Measurements from ENCODE around the gene INTU. TPM values are rescaled to one million over a fixed set of nuclear protein-coding genes. Genes with fewer than 3 reads are reported as not detected.

INTU gene
- polyA plus RNA-seq = 10.2 and 10.6 TPM in 2 replicates

DNA sequence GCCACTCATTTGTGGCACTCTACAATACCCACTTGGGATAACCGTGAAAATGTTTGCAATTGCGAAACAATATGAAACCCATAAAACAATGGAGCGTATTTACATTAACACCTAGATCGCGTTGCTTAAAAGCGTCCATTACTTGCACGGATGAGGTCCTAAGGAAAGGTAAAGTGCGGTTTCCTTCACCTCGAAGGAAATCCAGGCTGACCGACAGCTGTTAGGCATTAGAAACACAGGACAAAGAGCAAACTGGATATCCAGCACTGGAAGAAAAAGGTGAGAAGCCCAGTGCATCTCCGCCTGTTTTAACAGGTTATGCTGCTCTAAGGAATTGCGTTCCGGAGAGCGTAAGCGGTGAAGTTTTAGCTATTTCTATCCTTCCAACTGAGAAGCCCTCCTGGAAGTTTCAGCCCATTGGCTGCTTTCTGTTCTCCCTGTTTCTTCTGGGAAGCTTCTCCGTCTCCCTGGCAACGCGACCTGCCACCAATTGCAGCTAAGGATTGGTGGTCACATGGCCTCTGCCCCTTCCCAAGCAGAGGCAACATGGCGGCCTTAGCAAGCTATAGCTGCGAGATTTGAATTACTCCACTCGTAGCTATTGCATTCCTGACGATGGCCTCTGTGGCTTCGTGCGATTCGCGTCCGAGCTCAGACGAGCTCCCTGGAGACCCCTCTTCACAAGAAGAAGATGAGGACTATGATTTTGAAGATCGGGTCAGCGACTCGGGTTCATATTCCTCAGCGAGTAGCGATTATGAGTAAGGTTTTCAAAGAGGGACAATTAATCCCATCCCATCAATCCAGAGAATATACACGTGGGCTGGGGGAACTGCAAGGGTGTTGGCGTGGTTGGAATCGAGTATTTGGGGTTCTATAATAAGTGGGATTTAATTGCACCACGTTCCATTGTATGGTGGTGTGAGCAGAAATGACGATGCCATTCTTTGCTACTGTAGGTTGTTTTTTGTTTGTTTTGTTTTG lies at the start of gene INTU:
Gene INTU (plus strand): TSS at position 538 of the 984 bp plus-strand sequence. CDS start 78 bp downstream, at position 616.

DNA sequence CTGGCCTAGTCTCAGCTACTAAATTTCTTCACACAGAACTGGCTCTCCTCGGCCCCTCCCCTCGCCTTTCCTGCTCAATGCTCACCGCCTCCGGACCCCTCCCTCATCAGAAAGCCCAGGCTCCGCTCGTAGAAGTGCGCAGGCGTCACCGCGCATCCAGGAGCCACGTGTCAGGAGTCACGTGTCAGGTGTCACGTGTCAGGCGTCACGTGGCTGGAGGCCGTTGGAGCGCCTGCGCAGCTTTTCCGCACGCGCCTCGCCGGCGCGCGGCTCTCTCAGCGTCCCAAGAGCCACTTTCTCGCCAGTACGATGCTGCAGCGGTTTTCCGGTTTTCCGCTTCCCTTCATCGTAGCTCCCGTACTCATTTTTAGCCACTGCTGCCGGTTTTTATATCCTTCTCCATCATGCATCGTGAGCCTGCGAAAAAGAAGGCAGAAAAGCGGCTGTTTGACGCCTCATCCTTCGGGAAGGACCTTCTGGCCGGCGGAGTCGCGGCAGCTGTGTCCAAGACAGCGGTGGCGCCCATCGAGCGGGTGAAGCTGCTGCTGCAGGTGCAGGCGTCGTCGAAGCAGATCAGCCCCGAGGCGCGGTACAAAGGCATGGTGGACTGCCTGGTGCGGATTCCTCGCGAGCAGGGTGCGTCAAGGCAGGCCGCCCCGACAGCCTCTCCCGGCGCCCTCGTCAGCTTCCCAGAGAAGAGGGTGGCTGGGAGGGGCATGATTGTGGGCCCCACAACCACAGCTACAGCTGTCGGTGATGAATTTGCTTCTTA lies 97.6 kb downstream of the INTU start, which contains the start of gene SLC25A31:
Gene SLC25A31 (plus strand): TSS at position 259 of the 772 bp plus-strand sequence. CDS start 146 bp downstream, at position 405.

Other genes with a start within 250 kb of the INTU start
- 0.17 TPM in 1 of 2 replicates, not detected in the other for gene SLC25A31, start 97.4 kb downstream of the INTU start, polyA plus RNA-seq
- gene HSPA4L, start 149.4 kb downstream of the INTU start, polyA plus RNA-seq = 135 and 136 TPM in 2 replicates
- 0.73 and 0.90 TPM in 2 replicates for gene PLK4, start 247.9 kb downstream of the INTU start, polyA plus RNA-seq